ENCODE measurements around the gene FDXR. TPM values are rescaled to one million over a fixed set of nuclear protein-coding genes. Genes with fewer than 3 reads are reported as not detected.

The FDXR gene
- total RNA-seq, 1 experiment from 2014 or later: 18.2 TPM

DNA sequence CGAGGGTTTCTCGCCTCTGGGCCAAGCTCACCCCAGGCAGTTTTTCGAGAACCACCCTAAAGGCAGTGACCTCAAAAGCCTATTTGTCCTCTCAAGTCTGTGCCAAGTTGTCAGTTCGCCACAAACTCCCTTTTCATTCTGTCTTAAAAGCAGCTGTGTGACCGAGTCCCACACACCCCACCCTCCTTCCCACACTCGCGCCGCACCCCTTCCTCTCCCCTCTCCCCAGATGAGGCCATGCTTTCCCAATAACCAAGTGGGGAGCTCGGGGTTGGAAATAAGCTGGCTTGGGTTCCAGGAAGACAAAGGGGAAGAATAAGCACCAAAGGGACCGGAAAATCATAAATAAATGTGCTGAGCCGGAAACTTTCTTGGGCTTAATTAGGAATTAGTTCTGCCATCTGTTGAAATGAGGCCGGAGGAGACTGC is 49.8 kb downstream of the FDXR start:
- intact Hi-C loops (cut with micrococcal nuclease; ENCODE audit: unreplicated experiment): no loop called here
- POLR2A ChIA-PET (ENCODE audit: unreplicated experiment): no interaction called here
- Histone ChIP-seq H3K9me2 (ENCODE audit: insufficient read depth) (no peaks in the 10 kb centered on the region), H4K20me1 (ENCODE audit: insufficient read depth) (no peaks in the 10 kb centered on the region), H3K4me3 (no peak overlapping the region), H3K9me3 (ENCODE audit: insufficient read depth, low read depth) (no peaks in the 10 kb centered on the region), H3K4me1 (replicated peaks; ENCODE audit: insufficient read depth) (no peaks in the 10 kb centered on the region), H3F3A (ENCODE audit: insufficient read depth, low read depth) (no peaks in the 10 kb centered on the region), H2AFZ (no peak overlapping the region), H3K36me3 (ENCODE audit: low read depth) (no peaks in the 10 kb centered on the region), H3K27ac (no peak overlapping the region), H3K27me3 (ENCODE audit: insufficient read depth, low read depth) (no peaks in the 10 kb centered on the region), H3K4me2 (no peak overlapping the region), H3K79me2 (ENCODE audit: low read depth) (no peaks in the 10 kb centered on the region)
- no TSS peak for BruUV-seq (replicated peaks)
- TF ChIP-seq, protein P1, sequence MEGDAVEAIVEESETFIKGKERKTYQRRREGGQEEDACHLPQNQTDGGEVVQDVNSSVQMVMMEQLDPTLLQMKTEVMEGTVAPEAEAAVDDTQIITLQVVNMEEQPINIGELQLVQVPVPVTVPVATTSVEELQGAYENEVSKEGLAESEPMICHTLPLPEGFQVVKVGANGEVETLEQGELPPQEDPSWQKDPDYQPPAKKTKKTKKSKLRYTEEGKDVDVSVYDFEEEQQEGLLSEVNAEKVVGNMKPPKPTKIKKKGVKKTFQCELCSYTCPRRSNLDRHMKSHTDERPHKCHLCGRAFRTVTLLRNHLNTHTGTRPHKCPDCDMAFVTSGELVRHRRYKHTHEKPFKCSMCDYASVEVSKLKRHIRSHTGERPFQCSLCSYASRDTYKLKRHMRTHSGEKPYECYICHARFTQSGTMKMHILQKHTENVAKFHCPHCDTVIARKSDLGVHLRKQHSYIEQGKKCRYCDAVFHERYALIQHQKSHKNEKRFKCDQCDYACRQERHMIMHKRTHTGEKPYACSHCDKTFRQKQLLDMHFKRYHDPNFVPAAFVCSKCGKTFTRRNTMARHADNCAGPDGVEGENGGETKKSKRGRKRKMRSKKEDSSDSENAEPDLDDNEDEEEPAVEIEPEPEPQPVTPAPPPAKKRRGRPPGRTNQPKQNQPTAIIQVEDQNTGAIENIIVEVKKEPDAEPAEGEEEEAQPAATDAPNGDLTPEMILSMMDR (conservative IDR thresholded peaks at IDR 0.05): no peak
- TF ChIP-seq EZH2 (IDR thresholded peaks at IDR 0.05; ENCODE audit: low read depth): no peak
- CTCF ChIA-PET: interaction anchor here (0.6 kb wide), 1 partner anchor 635 kb away, joined by 4 read pairs; no protein-coding TSS in a partner anchor
- DNase-seq: no peak

DNA sequence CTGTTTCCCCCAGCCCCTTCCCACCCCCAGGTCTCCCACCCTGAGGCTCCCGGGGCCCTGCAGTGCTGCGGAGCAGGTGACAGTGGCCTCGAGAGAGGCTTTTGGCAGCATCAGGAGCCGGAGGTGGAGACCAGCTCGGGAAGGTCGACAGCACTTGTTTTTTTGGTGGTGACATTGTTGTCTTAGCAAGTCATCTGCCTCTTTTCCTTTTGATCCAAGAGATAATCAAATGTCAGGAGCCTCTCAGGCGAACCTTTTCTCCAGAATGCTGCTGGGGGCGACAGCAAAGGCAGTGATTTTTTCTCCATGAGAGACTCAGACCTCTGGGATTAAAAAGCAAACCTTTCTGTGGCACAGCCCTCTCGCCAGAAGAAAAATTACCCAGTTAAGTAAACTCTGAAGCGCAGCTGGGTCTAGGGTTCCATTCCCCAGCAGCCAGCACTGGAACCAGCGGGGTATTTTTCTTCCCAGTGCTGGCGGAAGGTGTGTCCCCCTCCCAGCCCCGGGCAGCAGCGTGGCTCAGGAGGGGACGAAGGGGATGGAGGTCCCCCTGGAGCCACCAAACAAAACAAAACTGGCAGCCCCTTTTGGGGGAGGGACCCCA is 50.4 kb downstream of the FDXR start:
- Histone ChIP-seq H4K20me1 (ENCODE audit: insufficient read depth) (no peaks in the 10 kb centered on the region), H3K4me1 (replicated peaks; ENCODE audit: insufficient read depth) (no peaks in the 10 kb centered on the region), H3K9me2 (ENCODE audit: insufficient read depth) (no peaks in the 10 kb centered on the region), H3K9me3 (ENCODE audit: insufficient read depth, low read depth) (no peaks in the 10 kb centered on the region), H3K79me2 (ENCODE audit: low read depth) (no peaks in the 10 kb centered on the region), H3F3A (ENCODE audit: insufficient read depth, low read depth) (no peaks in the 10 kb centered on the region), H3K27ac (no peak overlapping the region), H3K36me3 (ENCODE audit: low read depth) (no peaks in the 10 kb centered on the region), H3K27me3 (ENCODE audit: insufficient read depth, low read depth) (no peaks in the 10 kb centered on the region), H3K4me2 (no peak overlapping the region), H2AFZ (no peak overlapping the region), H3K4me3 (no peak overlapping the region)
- intact Hi-C loops (cut with micrococcal nuclease; ENCODE audit: unreplicated experiment): no loop called here
- TF ChIP-seq, protein P1 (conservative IDR thresholded peaks at IDR 0.05): no peak
- no peak for TF ChIP-seq EZH2 (IDR thresholded peaks at IDR 0.05; ENCODE audit: low read depth)
- no TSS peak for BruUV-seq (replicated peaks)
- POLR2A ChIA-PET (ENCODE audit: unreplicated experiment): no interaction called here
- DNase-seq: no peak
- CTCF ChIA-PET: interaction anchor here (0.6 kb wide), 1 partner anchor 636 kb away, joined by 4 read pairs; no protein-coding TSS in a partner anchor

DNA sequence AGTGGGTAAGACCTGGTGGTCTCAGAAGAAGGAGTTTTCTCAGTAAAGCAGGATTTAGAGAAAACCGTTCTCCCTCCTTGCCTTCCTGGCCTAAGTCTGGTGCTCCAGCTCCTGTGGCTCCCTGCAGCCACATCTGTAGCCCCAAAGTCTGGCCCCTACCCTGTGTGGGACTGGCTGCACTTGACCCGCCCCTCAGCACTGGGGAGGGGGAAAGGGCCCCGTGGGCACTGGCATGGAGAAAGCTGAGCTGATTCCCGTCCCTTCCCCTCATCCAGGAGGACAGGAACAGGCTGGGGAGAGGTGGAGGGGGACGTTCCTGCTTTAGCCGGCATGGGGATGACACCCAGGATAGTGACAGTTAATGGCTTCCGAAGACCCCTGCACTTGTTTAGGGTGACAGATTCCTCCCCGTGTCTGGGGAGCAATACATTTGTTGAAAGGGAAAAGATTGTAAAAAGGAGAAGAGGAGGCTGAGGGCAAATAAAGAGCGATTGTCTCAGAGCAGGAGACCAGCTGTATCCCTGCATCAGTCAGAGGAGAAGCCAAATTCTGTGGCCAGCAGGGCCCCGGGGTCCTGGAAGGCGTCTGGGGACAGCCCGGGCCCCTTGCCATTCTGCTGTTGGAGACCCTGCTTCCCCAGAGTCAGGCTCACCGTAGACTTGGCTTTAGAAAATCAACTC is 51.0 kb downstream of the FDXR start:
- TF ChIP-seq EZH2 (IDR thresholded peaks at IDR 0.05; ENCODE audit: low read depth): no peak
- TF ChIP-seq, protein P1 (conservative IDR thresholded peaks at IDR 0.05): no peak
- Histone ChIP-seq H3K79me2 (ENCODE audit: low read depth) (no peaks in the 10 kb centered on the region), H4K20me1 (ENCODE audit: insufficient read depth) (no peaks in the 10 kb centered on the region), H3K27ac (no peak overlapping the region), H3K4me2 (no peak overlapping the region), H2AFZ (no peak overlapping the region), H3F3A (ENCODE audit: insufficient read depth, low read depth) (no peaks in the 10 kb centered on the region), H3K4me1 (replicated peaks; ENCODE audit: insufficient read depth) (no peaks in the 10 kb centered on the region), H3K27me3 (ENCODE audit: insufficient read depth, low read depth) (no peaks in the 10 kb centered on the region), H3K9me3 (ENCODE audit: insufficient read depth, low read depth) (no peaks in the 10 kb centered on the region), H3K4me3 (no peak overlapping the region), H3K36me3 (ENCODE audit: low read depth) (no peaks in the 10 kb centered on the region), H3K9me2 (ENCODE audit: insufficient read depth) (no peaks in the 10 kb centered on the region)
- ChIA-PET CTCF (no interaction called here), POLR2A (ENCODE audit: unreplicated experiment) (no interaction called here)
- intact Hi-C loops (cut with micrococcal nuclease; ENCODE audit: unreplicated experiment): no loop called here
- BruUV-seq (replicated peaks): no TSS peak
- DNase-seq: no peak

Data from PC-9 (cell line).